Gastrocnemius medialis (tissue), 4 donors: ENCODE measurements around the gene KLHDC8B.
"Not testable (repeated sequence)": the region's sequence is repeated elsewhere in the genome, so short reads cannot be mapped to it uniquely, and the experiment has no call there.

Experiments used
- POLR2A ChIP-seq, 2 donors: fragments of 450-650 bp; IDR thresholded peaks; one replicate each; pipeline ENCODE4 v1.6.1; 2017; ENCODE audit warnings: antibody characterized with exemption in 2 of 2, mild to moderate bottlenecking in 2 of 2, moderate library complexity in 2 of 2
- TF ChIP-seq, protein P1 (sequence below), 5 experiments: fragments of 450-650 bp in 3 of 5; fragments of 200-600 bp in 2 of 5; sonication (generic) in 2 of 5; IDR thresholded peaks in 4 of 5; conservative IDR thresholded peaks in 1 of 5; 1 replicate in 4 of 5; 2 replicates in 1 of 5; pipeline ENCODE4 v1.5.1; 2016 to 2019; ENCODE audit warnings: antibody characterized with exemption in 5 of 5, mild to moderate bottlenecking in 3 of 5, moderate library complexity in 3 of 5

DNA sequence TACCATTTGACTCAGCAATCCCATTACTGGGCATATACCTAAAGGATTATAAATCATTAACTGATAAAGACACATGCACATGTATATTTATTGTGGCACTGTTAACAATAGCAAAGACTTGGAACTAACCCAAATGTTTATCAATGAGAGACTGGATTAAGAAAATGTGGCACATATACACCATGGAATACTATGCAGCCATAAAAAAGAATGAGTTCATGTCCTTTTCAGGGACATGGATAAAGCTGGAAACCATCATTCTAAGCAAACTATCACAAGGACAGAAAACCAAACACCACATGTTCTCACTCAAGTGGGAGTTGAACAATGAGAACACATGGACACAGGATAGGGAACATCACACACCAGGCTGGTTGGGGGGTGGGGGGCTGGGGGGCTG lies 45.7 kb downstream of the KLHDC8B start:
- TF ChIP-seq, protein P1, sequence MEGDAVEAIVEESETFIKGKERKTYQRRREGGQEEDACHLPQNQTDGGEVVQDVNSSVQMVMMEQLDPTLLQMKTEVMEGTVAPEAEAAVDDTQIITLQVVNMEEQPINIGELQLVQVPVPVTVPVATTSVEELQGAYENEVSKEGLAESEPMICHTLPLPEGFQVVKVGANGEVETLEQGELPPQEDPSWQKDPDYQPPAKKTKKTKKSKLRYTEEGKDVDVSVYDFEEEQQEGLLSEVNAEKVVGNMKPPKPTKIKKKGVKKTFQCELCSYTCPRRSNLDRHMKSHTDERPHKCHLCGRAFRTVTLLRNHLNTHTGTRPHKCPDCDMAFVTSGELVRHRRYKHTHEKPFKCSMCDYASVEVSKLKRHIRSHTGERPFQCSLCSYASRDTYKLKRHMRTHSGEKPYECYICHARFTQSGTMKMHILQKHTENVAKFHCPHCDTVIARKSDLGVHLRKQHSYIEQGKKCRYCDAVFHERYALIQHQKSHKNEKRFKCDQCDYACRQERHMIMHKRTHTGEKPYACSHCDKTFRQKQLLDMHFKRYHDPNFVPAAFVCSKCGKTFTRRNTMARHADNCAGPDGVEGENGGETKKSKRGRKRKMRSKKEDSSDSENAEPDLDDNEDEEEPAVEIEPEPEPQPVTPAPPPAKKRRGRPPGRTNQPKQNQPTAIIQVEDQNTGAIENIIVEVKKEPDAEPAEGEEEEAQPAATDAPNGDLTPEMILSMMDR (IDR thresholded peaks at IDR 0.05 in 4 of 5, conservative IDR thresholded peaks at IDR 0.05 in 1 of 5): not testable (repeated sequence)
- TF ChIP-seq POLR2A (IDR thresholded peaks at IDR 0.05): not testable (repeated sequence)
